ENCODE data around the gene MYT1.
"Not testable (repeated sequence)": the region's sequence is repeated elsewhere in the genome, so short reads cannot be mapped to it uniquely, and the experiment has no call there.

MYT1 gene

GRCh38 chr20:64220891-64221527 is 56.8 kb downstream of the MYT1 start:
- DNase-seq: no peak

DNA sequence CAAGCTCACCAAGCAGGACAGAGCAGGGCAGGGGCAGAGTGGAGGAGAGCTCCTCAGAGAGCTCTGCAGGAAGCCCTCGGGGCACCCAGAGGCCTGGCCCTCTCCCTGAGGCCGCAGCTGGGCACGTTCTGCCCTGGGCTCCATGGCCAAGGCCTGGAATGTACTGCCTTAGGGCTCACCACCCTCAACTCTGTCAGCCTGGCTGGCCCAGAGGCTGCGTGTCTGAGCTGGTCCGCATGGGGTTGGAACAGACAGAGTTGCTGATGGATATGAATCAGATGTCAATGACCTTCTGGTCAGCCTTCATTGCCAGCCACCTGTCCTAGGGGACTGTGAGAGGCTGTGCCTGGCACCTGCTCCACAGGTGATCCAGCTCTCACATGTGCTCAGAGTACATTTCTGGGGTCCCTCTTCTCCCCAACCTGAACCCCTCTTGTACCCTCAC is 58.1 kb downstream of the MYT1 start:
- DNase-seq: no peak

DNA sequence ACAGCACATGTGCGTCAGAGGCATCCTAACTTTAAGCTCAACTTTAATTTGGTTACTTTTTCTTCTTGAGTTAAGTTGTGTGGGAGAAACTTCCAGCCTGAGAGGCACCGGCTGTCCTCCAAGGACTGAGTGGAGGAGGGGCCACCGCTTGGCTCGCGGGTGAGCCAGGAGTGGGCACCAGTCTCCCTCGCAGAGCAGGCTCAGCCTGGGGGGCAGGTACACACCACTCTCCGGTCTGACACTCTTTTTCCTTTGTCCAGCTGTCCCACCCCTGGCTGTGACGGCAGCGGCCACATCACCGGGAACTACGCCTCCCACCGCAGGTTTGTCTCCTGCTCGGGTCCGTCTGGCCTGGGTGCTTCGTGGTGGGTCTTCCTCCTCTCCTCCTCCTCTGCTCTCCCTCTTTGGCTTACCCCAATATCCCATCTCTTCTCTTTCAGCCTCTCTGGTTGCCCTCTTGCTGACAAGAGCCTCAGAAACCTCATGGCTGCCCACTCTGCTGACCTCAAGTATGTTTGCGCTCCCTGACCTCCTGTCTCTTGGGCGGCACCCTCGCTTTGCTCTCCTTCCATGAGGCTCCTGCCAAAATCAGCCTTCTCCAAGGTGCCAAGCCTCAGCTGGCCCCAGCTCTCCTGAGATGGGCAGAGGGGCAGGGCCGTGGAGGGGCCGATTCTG is 58.7 kb downstream of the MYT1 start:
- no peak for DNase-seq

- no peak for DNase-seq
Observed at GRCh38 chr20:64223526-64224067, 59.3 kb downstream of the MYT1 start.

DNA sequence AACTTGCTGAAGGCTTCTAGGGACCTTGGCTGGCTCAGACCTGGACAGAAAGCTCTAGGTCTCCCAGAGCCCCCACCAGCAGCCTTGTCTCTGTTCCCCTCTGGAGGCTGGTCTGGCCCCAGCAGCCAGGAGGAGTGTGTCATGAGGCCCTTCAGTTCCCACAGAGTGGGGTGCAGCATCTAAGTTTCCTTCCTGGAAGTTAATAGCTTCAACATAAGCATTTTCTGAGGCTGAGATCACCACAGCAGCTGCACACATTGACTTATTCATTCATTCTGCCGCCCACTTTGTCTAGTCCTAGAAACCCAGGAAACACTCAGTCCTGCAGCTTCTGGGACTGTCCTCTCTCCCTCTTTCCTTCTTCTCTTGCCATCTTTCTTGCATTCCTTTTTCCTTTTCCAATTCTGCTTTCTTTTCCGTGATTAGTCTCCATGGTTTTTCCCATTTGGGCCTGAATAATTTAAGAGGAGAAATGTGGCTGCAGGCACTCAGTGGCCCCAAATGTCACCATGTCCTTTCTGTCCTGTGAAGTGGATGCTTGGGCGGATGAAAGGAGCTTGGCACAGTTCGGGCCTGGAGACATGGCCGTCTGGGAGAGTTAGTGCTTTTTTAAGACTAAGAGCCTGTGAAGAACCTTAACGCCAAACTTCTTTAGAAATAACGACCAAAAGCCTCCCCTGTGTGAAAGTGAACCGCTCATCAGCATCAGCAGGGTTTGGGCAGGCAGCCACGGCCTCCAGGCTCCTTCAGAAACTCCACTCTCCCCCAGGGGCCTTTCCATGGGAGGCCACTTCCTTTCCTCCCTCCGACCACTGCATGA is 60.3 kb downstream of the MYT1 start:
- DNase-seq: no peak

- DNase-seq: no peak
Observed at GRCh38 chr20:64225171-64225595, 60.9 kb downstream of the MYT1 start.

- no peak for DNase-seq
Observed at GRCh38 chr20:64225828-64226598, 61.8 kb downstream of the MYT1 start.

DNA sequence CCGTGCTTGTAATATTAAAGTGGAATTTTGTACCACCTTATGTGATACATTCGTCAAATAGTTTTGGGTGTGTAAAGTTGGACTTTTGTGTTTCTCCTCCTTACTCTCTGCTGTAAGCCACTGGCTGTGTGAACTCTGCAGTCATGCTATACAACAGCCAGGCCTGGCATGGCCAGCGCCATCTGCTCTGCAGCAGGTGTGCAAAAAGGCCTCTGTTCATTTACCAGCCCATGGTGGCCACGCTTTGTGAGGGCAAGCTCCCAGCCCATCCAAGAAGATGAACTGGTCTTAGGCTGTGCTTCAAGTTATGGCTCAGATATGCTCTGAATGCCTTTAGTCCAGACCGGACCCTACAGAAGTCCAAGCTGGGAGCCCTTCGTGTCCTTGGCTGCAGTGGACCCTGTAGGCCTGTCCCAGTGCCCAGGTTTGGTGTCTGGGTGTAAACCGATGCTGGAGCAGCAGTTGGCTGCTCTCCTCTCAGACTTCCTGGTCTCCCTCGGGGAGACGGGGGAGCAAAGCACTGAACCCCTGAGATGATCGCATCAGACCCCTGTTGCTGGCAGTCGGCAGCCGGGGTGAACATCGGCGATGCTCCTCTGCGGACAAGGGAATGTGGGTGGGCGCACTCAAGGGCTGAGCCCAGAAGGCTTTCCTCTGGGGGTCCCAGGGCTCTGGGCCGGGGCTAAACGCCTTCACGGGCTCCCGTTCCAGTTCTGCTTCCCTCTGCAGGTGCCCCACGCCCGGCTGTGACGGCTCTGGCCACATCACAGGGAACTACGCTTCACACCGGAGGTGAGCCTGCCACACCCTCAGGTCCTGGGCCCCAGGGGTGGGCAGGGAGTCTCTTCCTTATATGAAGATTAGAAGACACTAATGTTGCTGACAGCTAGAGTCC is 62.7 kb downstream of the MYT1 start:
- DNase-seq: peak; percentile 18 to 52

- DNase-seq: no peak
Observed at GRCh38 chr20:64228086-64228653, 63.9 kb downstream of the MYT1 start.

- DNase-seq: no peak
Observed at GRCh38 chr20:64228751-64229506, 64.7 kb downstream of the MYT1 start.

DNA sequence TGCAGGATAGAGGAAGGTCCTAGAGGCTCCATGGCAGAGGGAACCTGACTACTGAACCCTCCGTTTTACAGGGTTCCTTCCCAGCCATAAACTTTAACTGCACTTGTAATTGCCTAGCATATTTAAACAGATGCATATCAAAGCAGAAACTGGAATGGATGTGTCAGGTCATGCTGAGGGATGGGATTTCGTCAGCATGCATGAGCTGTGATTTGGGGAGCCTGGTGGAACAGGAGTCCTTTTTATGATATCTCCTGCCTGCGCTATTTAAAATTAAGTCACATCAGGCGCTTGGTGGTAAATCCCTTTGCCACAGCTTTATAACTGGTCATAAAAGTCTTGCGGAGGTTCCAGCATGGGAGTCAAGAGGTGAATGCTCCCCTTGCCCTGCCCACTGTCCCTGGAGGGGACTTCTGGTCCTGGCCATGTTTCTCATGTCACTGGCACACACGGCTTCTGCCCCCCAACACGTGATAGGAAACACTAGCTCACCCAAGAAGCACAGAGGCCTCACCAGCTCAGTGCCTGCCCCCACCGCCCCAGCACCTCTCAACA is 65.3 kb downstream of the MYT1 start:
- DNase-seq: no peak

DNA sequence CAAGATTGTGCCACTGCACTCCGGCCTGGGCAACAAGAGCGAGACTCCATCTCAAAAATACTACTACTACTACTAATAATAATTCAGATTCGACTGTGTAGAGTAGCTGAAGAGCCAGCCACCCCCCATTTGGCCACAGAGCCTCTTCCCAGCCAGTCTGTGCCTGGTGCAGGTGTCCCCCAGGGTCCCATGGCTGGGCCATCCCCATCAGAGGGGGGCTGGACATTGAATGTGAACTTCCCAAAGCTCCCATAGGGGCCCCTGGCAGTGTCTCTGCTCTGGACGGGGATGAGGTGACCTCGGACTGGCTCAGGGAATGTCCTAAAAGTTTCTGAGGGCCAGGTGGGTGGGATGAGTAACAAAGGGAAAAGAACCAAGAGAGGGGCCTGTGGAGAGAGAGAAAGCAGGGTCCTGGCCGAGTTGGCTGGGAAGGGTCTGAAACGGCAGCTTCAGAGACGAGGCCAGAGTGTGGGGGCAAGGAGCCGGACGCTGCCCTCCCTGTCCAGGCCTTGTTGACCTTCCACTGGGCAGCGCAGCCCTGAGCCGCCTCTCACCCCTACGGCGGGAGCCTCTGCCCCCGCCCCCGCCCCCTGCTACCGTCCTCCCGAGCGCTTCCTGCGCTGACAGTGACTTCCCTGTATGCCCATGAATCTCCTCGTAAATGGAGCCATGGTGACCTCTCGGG is 66.4 kb downstream of the MYT1 start:
- DNase-seq: no peak

DNA sequence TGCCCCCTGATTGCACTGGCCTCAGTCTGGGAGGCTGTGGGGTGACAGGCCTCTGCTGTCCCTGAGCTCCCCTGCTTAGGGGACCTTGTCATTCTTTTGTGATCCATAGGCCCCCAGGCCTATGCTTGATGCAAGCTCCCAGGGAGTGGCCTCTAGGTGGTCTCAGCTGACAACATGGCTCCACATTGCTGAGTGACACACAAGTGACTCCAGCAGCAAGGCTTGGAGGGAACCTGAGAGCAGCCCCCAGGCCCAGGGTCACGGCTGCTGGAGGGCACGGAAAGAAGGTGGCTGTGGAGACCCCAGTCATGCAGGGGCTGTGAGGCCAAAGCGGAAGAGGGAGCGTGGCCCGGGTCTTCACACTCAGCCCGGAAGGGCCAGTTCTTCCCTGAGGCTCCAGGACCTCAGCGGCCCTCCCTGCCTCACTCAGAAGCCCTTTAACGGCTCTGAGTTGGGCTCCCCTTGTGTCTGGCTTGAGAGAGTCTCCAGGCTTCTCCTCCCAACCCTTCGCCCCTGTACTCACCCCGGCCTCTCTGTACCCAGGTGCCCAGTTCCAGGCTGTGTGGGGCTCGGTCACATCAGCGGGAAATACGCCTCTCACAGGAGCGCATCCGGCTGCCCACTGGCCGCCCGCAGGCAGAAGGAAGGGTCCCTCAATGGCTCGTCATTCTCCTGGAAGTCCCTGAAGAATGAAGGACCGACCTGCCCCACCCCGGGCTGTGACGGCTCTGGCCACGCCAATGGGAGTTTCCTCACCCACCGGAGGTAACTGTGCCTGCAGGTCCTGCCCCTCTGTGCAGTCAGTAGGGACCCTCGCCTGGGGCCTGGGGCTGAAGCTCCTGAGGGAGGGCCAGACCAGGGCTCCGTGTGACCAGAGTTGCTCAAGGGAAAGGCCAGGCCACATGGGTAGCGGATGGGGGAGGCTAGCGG is 67.6 kb downstream of the MYT1 start:
- no peak for DNase-seq

DNA sequence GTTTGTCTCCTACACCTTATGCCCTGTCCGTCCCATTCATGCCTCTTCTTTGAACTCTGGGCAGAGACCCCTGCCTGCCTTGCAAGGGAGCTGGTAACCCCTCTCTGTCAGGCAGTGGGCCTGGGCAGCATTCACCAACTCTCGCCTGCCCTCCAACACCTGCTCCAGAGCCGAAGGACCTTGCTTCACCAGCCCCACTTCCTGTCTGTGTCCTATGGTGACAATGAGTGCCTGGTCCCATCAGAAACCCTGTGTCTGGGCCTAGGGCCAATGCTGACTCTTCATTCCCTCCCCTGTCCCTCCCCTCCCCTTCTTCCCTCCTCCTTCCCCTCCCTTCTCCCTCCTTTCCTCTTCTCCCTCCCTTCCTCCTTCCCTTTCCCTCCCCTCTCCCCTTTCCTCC is 68.5 kb downstream of the MYT1 start:
- DNase-seq: no peak

DNA sequence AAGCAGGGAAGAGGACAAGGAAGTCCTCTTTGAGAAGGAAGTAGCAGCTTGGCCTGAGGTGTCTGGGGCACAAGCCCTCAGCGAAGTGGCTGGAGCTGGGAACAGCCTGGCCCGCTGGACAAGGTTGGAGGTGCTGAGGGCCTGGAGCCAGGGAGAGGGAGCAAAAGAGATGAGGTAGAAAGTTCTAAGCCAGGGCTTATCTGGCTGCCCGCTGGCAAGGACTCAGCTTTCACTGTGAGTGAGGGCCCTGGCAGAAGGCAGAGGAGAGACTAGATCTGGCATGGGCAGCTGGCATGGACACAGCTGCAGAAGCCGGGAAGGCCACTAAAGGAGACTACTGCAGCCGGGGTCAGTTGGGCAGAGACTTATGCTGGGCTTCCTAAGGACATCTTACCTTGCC is 69.5 kb downstream of the MYT1 start:
- DNase-seq: no peak

- DNase-seq: no peak
Observed at GRCh38 chr20:64234291-64234791, 70.1 kb downstream of the MYT1 start.

- DNase-seq: not testable (repeated sequence)
Observed at GRCh38 chr20:64234921-64235565, 70.8 kb downstream of the MYT1 start.
